Fibroblast of lung (primary cell): ENCODE data around the gene ISG20. TPM values are rescaled to one million over a fixed set of nuclear protein-coding genes. Genes with fewer than 3 reads are reported as not detected.
"Not testable (repeated sequence)": the region's sequence is repeated elsewhere in the genome, so short reads cannot be mapped to it uniquely, and the experiment has no call there.

Experiments used
- DNase-seq, 2 donors: peaks; one replicate each; pipeline versions ENCODE4 v3.0.0 to v3.0.0-alpha.2; 2010; ENCODE audit warnings: low read depth in 2 of 2
- H2AFZ ChIP-seq: 2 replicates; pipeline ENCODE4 v1.5.1; 2012; ENCODE audit warnings: low read length, control low read depth, inconsistent platforms
- H3K27ac ChIP-seq: 2 replicates; pipeline ENCODE4 v1.5.1; 2011; ENCODE audit warnings: low read length, control low read depth; ENCODE audit not compliant: insufficient read depth
- H3K27me3 ChIP-seq: 2 replicates; pipeline ENCODE4 v1.5.1; 2011; ENCODE audit warnings: mild to moderate bottlenecking, low read length; ENCODE audit not compliant: control insufficient read depth, insufficient read depth
- H3K36me3 ChIP-seq: 2 replicates; pipeline ENCODE4 v1.5.1; 2011; ENCODE audit warnings: low read length; ENCODE audit not compliant: control insufficient read depth, insufficient read depth
- H3K4me1 ChIP-seq: 2 replicates; pipeline ENCODE4 v1.5.1; 2011; ENCODE audit warnings: low read length; ENCODE audit not compliant: control insufficient read depth, insufficient read depth; ENCODE audit errors: extremely low read depth
- H3K4me2 ChIP-seq: 2 replicates; pipeline ENCODE4 v1.5.1; 2011; ENCODE audit warnings: low read length, control low read depth; ENCODE audit not compliant: insufficient read depth; ENCODE audit errors: extremely low read depth
- H3K4me3 ChIP-seq, 4 experiments: fragments of 200-600 bp in 1 of 4; sonication (generic) in 1 of 4; replicated peaks in 1 of 4; 2 replicates each; pipeline ENCODE4 v1.5.1; 2011 to 2016; ENCODE audit warnings: low read length in 4 of 4, low read depth in 3 of 4, mild to moderate bottlenecking in 3 of 4, control low read depth in 2 of 4, inconsistent platforms in 1 of 4, mixed read lengths in 1 of 4; ENCODE audit not compliant: insufficient read depth in 1 of 4; ENCODE audit errors: control extremely low read depth in 1 of 4
- H3K79me2 ChIP-seq: 2 replicates; pipeline ENCODE4 v1.5.1; 2012; ENCODE audit warnings: mild to moderate bottlenecking, low read length, inconsistent platforms; ENCODE audit not compliant: control insufficient read depth, insufficient read depth
- H3K9ac ChIP-seq: 2 replicates; pipeline ENCODE4 v1.5.1; 2011; ENCODE audit warnings: mild to moderate bottlenecking, low read length, control low read depth; ENCODE audit not compliant: insufficient read depth
- H3K9me3 ChIP-seq: 2 replicates; pipeline ENCODE4 v1.5.1; 2012; ENCODE audit warnings: low read depth, low read length; ENCODE audit not compliant: control insufficient read depth, insufficient read depth
- H4K20me1 ChIP-seq: 2 replicates; pipeline ENCODE4 v1.5.1; 2011; ENCODE audit warnings: low read length; ENCODE audit not compliant: control insufficient read depth, insufficient read depth; ENCODE audit errors: extremely low read depth
- CTCF ChIP-seq, 2 donors: IDR thresholded peaks in 1 of 2; conservative IDR thresholded peaks in 1 of 2; 1 replicate in 1 of 2; 2 replicates in 1 of 2; pipeline ENCODE4 v1.5.1; 2011 to 2012; ENCODE audit warnings: low read length in 2 of 2, control low read depth in 1 of 2, inconsistent platforms in 1 of 2, low read depth in 1 of 2, mild to moderate bottlenecking in 1 of 2
- EZH2 ChIP-seq: IDR thresholded peaks from 2 replicates; pipeline ENCODE4 v1.5.1; 2012; ENCODE audit warnings: low read length, control low read depth, mild to moderate bottlenecking; ENCODE audit errors: missing control alignments
- polyA plus RNA-seq, 2 donors: library from polyadenylated mRNA; depleted of rRNA in 1 of 2; stranded (reverse) in 1 of 2; unstranded in 1 of 2; fragments of >200 nt; gene quantifications; 2 replicates each; pipeline ENCODE4 v1.2.1, GENCODE V29; 2011 to 2012; ENCODE audit warnings: missing spikeins in 1 of 2
- total RNA-seq: library from RNA; depleted of rRNA; stranded (reverse); fragments of >200 nt; gene quantifications from 2 replicates; pipeline ENCODE4 v1.2.1, GENCODE V29; 2014

The ISG20 gene
- total and polyA plus RNA-seq, 2 donors (not counting 1 experiment from before 2014, with no cell fraction given), result 2.2 to 3.0 TPM

GRCh38 chr15:88631464-88632028 lies 7.3 kb upstream of the ISG20 start:
- Histone ChIP-seq H4K20me1 (peaks cover 2% of the 10 kb centered on the region), H3K4me1 (peaks cover 4% of the 10 kb centered on the region), H3K36me3 (peaks cover 35% of the 10 kb centered on the region), H3K4me3 (no peak overlapping the region), H3K79me2 (peaks cover 53% of the 10 kb centered on the region), H3K4me2 (no peak overlapping the region), H2AFZ (no peak overlapping the region), H3K27ac (no peak overlapping the region), H3K9ac (no peak overlapping the region), H3K9me3 (no peaks in the 10 kb centered on the region), H3K27me3 (no peaks in the 10 kb centered on the region)
- DNase-seq, result no peak
- no peak for TF ChIP-seq CTCF (conservative IDR thresholded peaks at IDR 0.05 in 1 of 2, IDR thresholded peaks at IDR 0.05 in 1 of 2; ENCODE audit: low read depth in 1 of 2, low read length in 2 of 2)
- TF ChIP-seq EZH2, result no peak

GRCh38 chr15:88632797-88633196 lies 6.0 kb upstream of the ISG20 start:
- not testable (repeated sequence) for H3K4me3 ChIP-seq, H3K27me3 ChIP-seq, H3K4me2 ChIP-seq, H3K4me1 ChIP-seq, H4K20me1 ChIP-seq, H3K27ac ChIP-seq, H2AFZ ChIP-seq, H3K9me3 ChIP-seq, H3K9ac ChIP-seq, DNase-seq
- Histone ChIP-seq H3K79me2 (peaks cover 41% of the 10 kb centered on the region), H3K36me3 (peaks cover 30% of the 10 kb centered on the region)

GRCh38 chr15:88634449-88634848 lies 4.4 kb upstream of the ISG20 start:
- TF ChIP-seq CTCF (conservative IDR thresholded peaks at IDR 0.05 in 1 of 2, IDR thresholded peaks at IDR 0.05 in 1 of 2; ENCODE audit: low read depth in 1 of 2, low read length in 2 of 2) (no peak), EZH2 (no peak)
- Histone ChIP-seq H4K20me1 (peaks cover 2% of the 10 kb centered on the region), H3K9ac (no peak overlapping the region), H3K36me3 (peaks cover 17% of the 10 kb centered on the region), H3K27ac (no peak overlapping the region), H2AFZ (no peak overlapping the region), H3K27me3 (no peaks in the 10 kb centered on the region), H3K9me3 (no peaks in the 10 kb centered on the region), H3K4me3 (no peak overlapping the region), H3K4me1 (peaks cover 15% of the 10 kb centered on the region), H3K4me2 (no peak overlapping the region), H3K79me2 (peaks cover 24% of the 10 kb centered on the region)
- DNase-seq, result no peak
